COLO668 (cell line): ENCODE data around the gene AHCYL2.
"Not testable (repeated sequence)": the region's sequence is repeated elsewhere in the genome, so short reads cannot be mapped to it uniquely, and the experiment has no call there.

Experiments
- DNase-seq: peaks from one replicate; lab custom pipeline; 2025; ENCODE audit not compliant: unreplicated experiment; lab: John Stamatoyannopoulos, UW

The AHCYL2 gene

GRCh38 chr7:129347330-129347729 lies 122.5 kb downstream of the AHCYL2 start:
- no peak for DNase-seq

- DNase-seq = no peak
Observed at GRCh38 chr7:129348023-129348740, 123.4 kb downstream of the AHCYL2 start.

GRCh38 chr7:129351320-129351719 lies 126.5 kb downstream of the AHCYL2 start:
- DNase-seq = no peak

GRCh38 chr7:129353104-129353503 lies 128.3 kb downstream of the AHCYL2 start:
- DNase-seq = not testable (repeated sequence)

GRCh38 chr7:129354428-129355157 lies 129.8 kb downstream of the AHCYL2 start:
- no peak for DNase-seq

- DNase-seq = no peak
Observed at GRCh38 chr7:129356176-129356575, 131.3 kb downstream of the AHCYL2 start.

- no peak for DNase-seq
Observed at GRCh38 chr7:129359176-129359575, 134.3 kb downstream of the AHCYL2 start.

- no peak for DNase-seq
Observed at GRCh38 chr7:129359638-129360037, 134.8 kb downstream of the AHCYL2 start.

GRCh38 chr7:129361771-129362170 lies 136.9 kb downstream of the AHCYL2 start:
- no peak for DNase-seq

GRCh38 chr7:129362496-129362895 lies 137.7 kb downstream of the AHCYL2 start:
- DNase-seq = no peak

GRCh38 chr7:129367349-129367699 lies 142.5 kb downstream of the AHCYL2 start:
- DNase-seq = no peak

GRCh38 chr7:129367700-129368388 lies 143.0 kb downstream of the AHCYL2 start:
- peak; percentile 64 for DNase-seq

- no peak for DNase-seq
Observed at GRCh38 chr7:129368389-129368986, 143.7 kb downstream of the AHCYL2 start.

- DNase-seq = not testable (repeated sequence)
Observed at GRCh38 chr7:129369447-129369846, 144.6 kb downstream of the AHCYL2 start.

- no peak for DNase-seq
Observed at GRCh38 chr7:129370812-129371211, 146.0 kb downstream of the AHCYL2 start.

GRCh38 chr7:129371487-129371886 lies 146.7 kb downstream of the AHCYL2 start:
- DNase-seq = no peak

GRCh38 chr7:129373651-129374428 lies 149.0 kb downstream of the AHCYL2 start:
- no peak for DNase-seq

- no peak for DNase-seq
Observed at GRCh38 chr7:129375141-129375938, 150.5 kb downstream of the AHCYL2 start.

GRCh38 chr7:129376076-129376777 lies 151.4 kb downstream of the AHCYL2 start:
- peak; percentile 34 for DNase-seq
